HEK293 (cell line): Measurements from ENCODE around the gene IPO13.

Source experiments
- EGR2 ChIP-seq: fragments of 450-650 bp; formaldehyde crosslinking; IDR thresholded peaks from 2 replicates; pipeline ENCODE4 v1.5.1; 2016; ENCODE audit warnings: low read depth, missing biosample characterization, missing genetic modification characterization
- GLI2 ChIP-seq: fragments of 450-650 bp; formaldehyde crosslinking; IDR thresholded peaks from 2 replicates; pipeline ENCODE4; 2017; ENCODE audit warnings: missing biosample characterization, missing genetic modification characterization, low read depth, borderline replicate concordance
- HOXC10 ChIP-seq: sonication (generic); formaldehyde crosslinking; IDR thresholded peaks from 2 replicates; pipeline ENCODE4 v1.8.1; 2023; ENCODE audit warnings: mild to moderate bottlenecking, missing genetic modification reagents
- KLF8 ChIP-seq: fragments of 450-650 bp; formaldehyde crosslinking; IDR thresholded peaks from 2 replicates; pipeline ENCODE4 v1.5.1; 2016; ENCODE audit warnings: missing biosample characterization, missing genetic modification characterization
- PATZ1 ChIP-seq: fragments of 450-650 bp; formaldehyde crosslinking; IDR thresholded peaks from 2 replicates; pipeline ENCODE4 v1.5.1; 2016; ENCODE audit warnings: missing biosample characterization, missing genetic modification characterization
- PRDM2 ChIP-seq: fragments of 450-650 bp; formaldehyde crosslinking; IDR thresholded peaks from 2 replicates; pipeline ENCODE4 v1.5.1; 2016; ENCODE audit warnings: missing biosample characterization, missing genetic modification characterization, borderline replicate concordance
- REPIN1 ChIP-seq: fragments of 450-650 bp; formaldehyde crosslinking; IDR thresholded peaks from 2 replicates; pipeline ENCODE4 v1.5.1; 2017; ENCODE audit warnings: missing biosample characterization, missing genetic modification characterization, low read depth
- ZBTB1 ChIP-seq: fragments of 450-650 bp; formaldehyde crosslinking; IDR thresholded peaks from 2 replicates; pipeline ENCODE4 v1.5.1; 2016; ENCODE audit warnings: missing biosample characterization, missing genetic modification characterization
- ZBTB48 ChIP-seq: fragments of 450-650 bp; formaldehyde crosslinking; IDR thresholded peaks from 2 replicates; pipeline ENCODE4 v1.5.1; 2016; ENCODE audit warnings: missing biosample characterization, missing genetic modification characterization
- ZBTB8A ChIP-seq: fragments of 450-650 bp; formaldehyde crosslinking; IDR thresholded peaks from 2 replicates; pipeline ENCODE4 v1.5.1; 2016; ENCODE audit warnings: missing biosample characterization, missing genetic modification characterization
- ZIC2 ChIP-seq: fragments of 450-650 bp; formaldehyde crosslinking; IDR thresholded peaks from 2 replicates; pipeline ENCODE4 v1.5.1; 2016; ENCODE audit warnings: missing biosample characterization, missing genetic modification characterization
- ZNF10 ChIP-seq: fragments of 450-650 bp; formaldehyde crosslinking; IDR thresholded peaks from 2 replicates; pipeline ENCODE4 v1.5.1; 2017; ENCODE audit warnings: missing biosample characterization, missing genetic modification characterization
- ZNF114 ChIP-seq: fragments of 450-650 bp; formaldehyde crosslinking; IDR thresholded peaks from 2 replicates; pipeline ENCODE4 v1.5.0; 2017; ENCODE audit warnings: missing biosample characterization, missing genetic modification characterization
- ZNF18 ChIP-seq: fragments of 450-650 bp; formaldehyde crosslinking; IDR thresholded peaks from 2 replicates; pipeline ENCODE4 v1.5.1; 2016; ENCODE audit warnings: missing biosample characterization, missing genetic modification characterization
- ZNF335 ChIP-seq: fragments of 450-650 bp; formaldehyde crosslinking; conservative IDR thresholded peaks from 2 replicates; pipeline ENCODE4 v1.5.1; 2016; ENCODE audit warnings: missing biosample characterization, missing genetic modification characterization
- ZNF354C ChIP-seq: fragments of 450-650 bp; formaldehyde crosslinking; IDR thresholded peaks from 2 replicates; pipeline ENCODE4 v1.5.1; 2016; ENCODE audit warnings: missing biosample characterization, missing genetic modification characterization, low read depth, borderline replicate concordance
- ZNF473 ChIP-seq: fragments of 450-650 bp; formaldehyde crosslinking; IDR thresholded peaks from 2 replicates; pipeline ENCODE4 v1.5.1; 2017; ENCODE audit warnings: missing biosample characterization, missing genetic modification characterization
- ZNF488 ChIP-seq: fragments of 450-650 bp; formaldehyde crosslinking; IDR thresholded peaks from 2 replicates; pipeline ENCODE4 v1.5.1; 2016; ENCODE audit warnings: missing biosample characterization, missing genetic modification characterization
- ZNF510 ChIP-seq: fragments of 450-650 bp; formaldehyde crosslinking; IDR thresholded peaks from 2 replicates; pipeline ENCODE4 v1.5.1; 2018; ENCODE audit warnings: mild to moderate bottlenecking, missing genetic modification characterization, missing biosample characterization; ENCODE audit not compliant: insufficient replicate concordance
- ZNF513 ChIP-seq: fragments of 450-650 bp; IDR thresholded peaks from 2 replicates; pipeline ENCODE4 v1.5.1; 2018; ENCODE audit warnings: missing biosample characterization, missing genetic modification characterization
- ZNF555 ChIP-seq: fragments of 450-650 bp; formaldehyde crosslinking; conservative IDR thresholded peaks from 2 replicates; pipeline ENCODE4 v1.5.1; 2017; ENCODE audit warnings: missing biosample characterization, mild to moderate bottlenecking, missing genetic modification characterization, inconsistent platforms
- ZNF558 ChIP-seq: fragments of 450-650 bp; formaldehyde crosslinking; IDR thresholded peaks from 2 replicates; pipeline ENCODE4 v1.5.1; 2016; ENCODE audit warnings: missing biosample characterization, missing genetic modification characterization
- ZNF560 ChIP-seq: fragments of 450-650 bp; formaldehyde crosslinking; IDR thresholded peaks from 2 replicates; pipeline ENCODE4 v1.5.1; 2017; ENCODE audit warnings: missing biosample characterization, missing genetic modification characterization, borderline replicate concordance
- TF ChIP-seq, protein P1 (sequence below): fragments of 450-650 bp; formaldehyde crosslinking; IDR thresholded peaks from 2 replicates; pipeline ENCODE4 v1.5.1; 2016; ENCODE audit warnings: missing biosample characterization, missing genetic modification characterization

Gene IPO13

DNA sequence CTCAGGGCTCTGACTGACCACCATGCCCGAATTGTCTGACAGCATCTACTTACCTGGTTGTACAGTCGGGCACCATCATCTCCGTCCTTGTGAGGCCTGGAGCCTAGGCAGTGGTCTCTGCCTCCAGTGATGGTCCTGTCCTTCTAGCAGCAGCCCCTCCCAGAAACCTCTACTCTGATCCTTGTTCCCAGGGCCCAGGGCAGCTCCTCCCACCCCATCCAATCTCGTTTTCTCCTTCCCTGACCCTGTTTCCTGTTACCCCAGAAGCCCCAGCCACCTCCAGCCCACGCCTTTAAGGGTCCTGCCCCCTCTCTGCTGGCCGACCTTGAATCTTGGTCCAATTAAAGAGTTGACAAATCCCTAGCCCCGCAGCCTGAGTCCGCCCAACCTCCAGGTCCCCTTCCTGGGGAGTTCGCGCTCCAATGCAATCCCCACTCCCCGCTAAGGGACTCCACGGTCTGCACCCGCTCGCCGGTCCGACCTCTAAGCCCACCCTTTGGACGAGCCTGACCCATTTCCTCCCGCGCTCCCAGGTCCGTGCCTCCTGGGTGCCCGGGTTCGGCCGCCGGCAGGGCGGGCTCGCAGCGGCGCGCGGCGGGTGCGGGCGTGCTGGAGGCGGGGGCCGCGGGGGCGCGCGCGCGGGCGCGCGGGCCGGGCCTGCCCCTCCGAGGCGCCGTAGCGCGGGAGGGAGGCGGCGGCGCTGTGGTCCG lies 32.0 kb downstream of the IPO13 start, which contains the start of gene B4GALT2 (continued):
- TF ChIP-seq PRDM2 (tag by site-specific recombination) = no peak
- TF ChIP-seq ZNF510 = no peak
- peak; percentile 62; the same call in 1 of the 2 replicates for TF ChIP-seq ZBTB48
- TF ChIP-seq ZNF488 (tag by site-specific recombination) = no peak
- TF ChIP-seq ZNF558 (tag by site-specific recombination) = no peak
- TF ChIP-seq ZNF10 (tag by site-specific recombination) = no peak
- no peak for TF ChIP-seq ZNF473 (tag by site-specific recombination)
- TF ChIP-seq EGR2 (tag by site-specific recombination) = peak; percentile 68
- no peak for TF ChIP-seq ZNF560 (tag by site-specific recombination)
- TF ChIP-seq ZBTB8A = no peak
- TF ChIP-seq ZNF114 (tag by site-specific recombination) = no peak
- no peak for TF ChIP-seq ZNF354C (tag by site-specific recombination)
- TF ChIP-seq, protein P1, sequence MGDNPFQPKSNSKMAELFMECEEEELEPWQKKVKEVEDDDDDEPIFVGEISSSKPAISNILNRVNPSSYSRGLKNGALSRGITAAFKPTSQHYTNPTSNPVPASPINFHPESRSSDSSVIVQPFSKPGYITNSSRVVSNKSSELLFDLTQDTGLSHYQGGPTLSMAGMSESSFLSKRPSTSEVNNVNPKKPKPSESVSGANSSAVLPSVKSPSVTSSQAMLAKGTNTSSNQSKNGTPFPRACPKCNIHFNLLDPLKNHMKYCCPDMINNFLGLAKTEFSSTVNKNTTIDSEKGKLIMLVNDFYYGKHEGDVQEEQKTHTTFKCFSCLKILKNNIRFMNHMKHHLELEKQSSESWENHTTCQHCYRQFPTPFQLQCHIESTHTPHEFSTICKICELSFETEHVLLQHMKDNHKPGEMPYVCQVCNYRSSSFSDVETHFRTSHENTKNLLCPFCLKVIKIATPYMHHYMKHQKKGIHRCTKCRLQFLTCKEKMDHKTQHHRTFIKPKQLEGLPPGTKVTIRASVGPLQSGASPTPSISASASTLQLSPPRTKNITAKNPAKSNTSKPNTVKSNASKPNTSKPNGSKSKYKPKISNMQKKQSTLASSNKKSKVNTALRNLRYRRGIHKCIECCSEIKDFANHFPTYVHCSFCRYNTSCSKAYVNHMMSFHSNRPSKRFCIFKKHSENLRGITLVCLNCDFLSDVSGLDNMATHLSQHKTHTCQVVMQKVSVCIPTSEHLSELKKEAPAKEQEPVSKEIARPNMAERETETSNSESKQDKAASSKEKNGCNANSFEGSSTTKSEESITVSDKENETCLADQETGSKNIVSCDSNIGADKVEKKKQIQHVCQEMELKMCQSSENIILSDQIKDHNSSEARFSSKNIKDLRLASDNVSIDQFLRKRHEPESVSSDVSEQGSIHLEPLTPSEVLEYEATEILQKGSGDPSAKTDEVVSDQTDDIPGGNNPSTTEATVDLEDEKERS (tag by site-specific recombination) = no peak
- peak; percentile 59 for TF ChIP-seq ZNF335 (tag by site-specific recombination)
- TF ChIP-seq KLF8 = peak; percentile 34; the same call in 1 of the 2 replicates
- TF ChIP-seq GLI2 (tag by site-specific recombination) = no peak
- no peak for TF ChIP-seq HOXC10 (CRISPR knock-in tag)
- peak; percentile 22; the same call in 1 of the 2 replicates for TF ChIP-seq ZIC2 (tag by site-specific recombination)
- no peak for TF ChIP-seq ZBTB1
- TF ChIP-seq PATZ1 (tag by site-specific recombination) = peak; percentile 67
- TF ChIP-seq REPIN1 (tag by site-specific recombination) = no peak
- no peak for TF ChIP-seq ZNF18 (tag by site-specific recombination)
- TF ChIP-seq ZNF513 (tag by site-specific recombination) = no peak
- TF ChIP-seq ZNF555 (tag by site-specific recombination) = no peak
